ENCODE measurements around the gene FUT8.

The FUT8 gene

DNA sequence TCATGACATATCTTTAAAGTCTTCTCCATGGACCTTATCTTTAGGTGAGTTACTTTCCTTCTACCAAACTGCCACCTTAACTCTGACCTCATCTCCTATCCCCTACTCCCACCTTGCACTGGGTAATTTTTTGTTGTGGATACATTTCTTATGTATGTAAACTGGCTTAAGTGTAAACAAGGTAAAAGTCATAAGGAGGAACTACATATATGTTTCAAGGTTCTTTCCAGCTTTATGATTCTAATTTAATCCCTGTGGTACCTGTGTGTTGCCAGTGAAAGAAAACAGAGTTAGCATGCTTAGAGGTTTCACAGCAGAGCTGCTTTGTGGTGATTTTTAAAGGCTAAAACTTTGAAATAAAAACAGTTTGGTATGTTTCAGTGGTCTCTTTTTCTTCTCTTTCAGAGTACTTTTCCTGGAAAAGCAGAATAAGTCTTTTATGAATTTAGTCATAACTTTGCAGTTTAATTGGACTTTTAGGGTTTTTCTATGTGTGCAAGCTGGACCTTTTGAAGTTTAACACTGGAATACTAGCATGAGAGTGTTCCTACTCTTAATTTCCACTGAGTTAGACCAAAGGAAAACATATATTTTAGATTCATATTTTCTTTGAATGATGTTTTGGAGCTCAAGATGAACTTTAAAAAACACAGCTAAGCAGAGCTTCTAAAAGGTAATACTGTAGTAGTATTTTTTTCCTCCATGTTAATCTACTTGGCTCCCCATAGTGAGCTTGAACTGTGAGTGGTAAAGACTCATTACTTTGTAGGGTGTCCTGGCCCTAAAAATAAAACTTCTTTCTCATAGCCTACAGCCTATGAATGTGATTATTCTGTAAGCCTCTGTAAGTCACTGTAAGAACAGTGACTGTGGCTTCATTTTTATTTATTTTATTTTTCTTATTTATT, 105.4 kb downstream of the FUT8 start:
- Histone ChIP-seq H3K36me3 (no peaks in the 10 kb centered on the region), H3K9me3 (no peaks in the 10 kb centered on the region), H3K27me3 (no peaks in the 10 kb centered on the region), H3K4me3 (no peak overlapping the region), H3K4me1 (no peaks in the 10 kb centered on the region), H3K27ac (no peak overlapping the region)
- DNase-seq: no peak
- intact Hi-C loops (cut with DNase I; ENCODE audit: low total_unique reads): no loop called here
- TF ChIP-seq, protein P1, sequence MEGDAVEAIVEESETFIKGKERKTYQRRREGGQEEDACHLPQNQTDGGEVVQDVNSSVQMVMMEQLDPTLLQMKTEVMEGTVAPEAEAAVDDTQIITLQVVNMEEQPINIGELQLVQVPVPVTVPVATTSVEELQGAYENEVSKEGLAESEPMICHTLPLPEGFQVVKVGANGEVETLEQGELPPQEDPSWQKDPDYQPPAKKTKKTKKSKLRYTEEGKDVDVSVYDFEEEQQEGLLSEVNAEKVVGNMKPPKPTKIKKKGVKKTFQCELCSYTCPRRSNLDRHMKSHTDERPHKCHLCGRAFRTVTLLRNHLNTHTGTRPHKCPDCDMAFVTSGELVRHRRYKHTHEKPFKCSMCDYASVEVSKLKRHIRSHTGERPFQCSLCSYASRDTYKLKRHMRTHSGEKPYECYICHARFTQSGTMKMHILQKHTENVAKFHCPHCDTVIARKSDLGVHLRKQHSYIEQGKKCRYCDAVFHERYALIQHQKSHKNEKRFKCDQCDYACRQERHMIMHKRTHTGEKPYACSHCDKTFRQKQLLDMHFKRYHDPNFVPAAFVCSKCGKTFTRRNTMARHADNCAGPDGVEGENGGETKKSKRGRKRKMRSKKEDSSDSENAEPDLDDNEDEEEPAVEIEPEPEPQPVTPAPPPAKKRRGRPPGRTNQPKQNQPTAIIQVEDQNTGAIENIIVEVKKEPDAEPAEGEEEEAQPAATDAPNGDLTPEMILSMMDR (IDR thresholded peaks at IDR 0.05): no peak

DNA sequence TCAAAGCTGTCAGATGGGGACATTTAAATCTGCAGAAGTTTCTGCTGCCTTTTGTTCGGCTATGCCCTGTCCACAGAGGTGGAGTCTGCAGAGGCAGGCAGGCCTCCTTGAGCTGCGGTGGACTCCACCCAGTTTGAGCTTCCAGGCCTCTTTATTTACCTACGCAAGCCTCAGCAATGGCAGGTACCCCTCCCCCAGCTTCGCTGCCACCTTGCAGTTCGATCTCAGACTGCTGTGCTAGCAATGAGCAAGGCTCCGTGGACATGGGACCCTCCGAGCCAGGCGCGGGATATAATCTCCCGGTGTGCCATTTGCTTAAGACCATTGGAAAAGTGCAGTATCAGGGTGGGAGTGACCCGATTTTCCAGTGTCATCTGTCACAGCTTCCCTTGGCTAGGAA, 115.5 kb downstream of the FUT8 start:
- Histone ChIP-seq H3K4me1 (no peaks in the 10 kb centered on the region), H3K4me3 (no peak overlapping the region), H3K27me3 (no peaks in the 10 kb centered on the region), H3K27ac (no peak overlapping the region), H3K36me3 (no peaks in the 10 kb centered on the region), H3K9me3 (peaks cover 0 to 25% (median 11%) of the 10 kb centered on the region in 3 donors)
- no peak for DNase-seq
- intact Hi-C loops (cut with DNase I; ENCODE audit: low total_unique reads): no loop called here
- TF ChIP-seq, protein P1 (IDR thresholded peaks at IDR 0.05): no peak

- H3K36me3 ChIP-seq: no peaks in the 10 kb centered on the region
- no peak overlapping the region for H3K4me3 ChIP-seq
- H3K4me1 ChIP-seq: no peaks in the 10 kb centered on the region
- no peak overlapping the region for H3K27ac ChIP-seq
- intact Hi-C loops (cut with DNase I; ENCODE audit: low total_unique reads): no loop called here
- TF ChIP-seq, protein P1 (IDR thresholded peaks at IDR 0.05): no peak
- peaks cover 0 to 37% (median 11%) of the 10 kb centered on the region in 3 donors for H3K9me3 ChIP-seq
- no peak for DNase-seq
- H3K27me3 ChIP-seq: no peaks in the 10 kb centered on the region
Observed at GRCh38 chr14:65531148-65531547, 118.6 kb downstream of the FUT8 start.

DNA sequence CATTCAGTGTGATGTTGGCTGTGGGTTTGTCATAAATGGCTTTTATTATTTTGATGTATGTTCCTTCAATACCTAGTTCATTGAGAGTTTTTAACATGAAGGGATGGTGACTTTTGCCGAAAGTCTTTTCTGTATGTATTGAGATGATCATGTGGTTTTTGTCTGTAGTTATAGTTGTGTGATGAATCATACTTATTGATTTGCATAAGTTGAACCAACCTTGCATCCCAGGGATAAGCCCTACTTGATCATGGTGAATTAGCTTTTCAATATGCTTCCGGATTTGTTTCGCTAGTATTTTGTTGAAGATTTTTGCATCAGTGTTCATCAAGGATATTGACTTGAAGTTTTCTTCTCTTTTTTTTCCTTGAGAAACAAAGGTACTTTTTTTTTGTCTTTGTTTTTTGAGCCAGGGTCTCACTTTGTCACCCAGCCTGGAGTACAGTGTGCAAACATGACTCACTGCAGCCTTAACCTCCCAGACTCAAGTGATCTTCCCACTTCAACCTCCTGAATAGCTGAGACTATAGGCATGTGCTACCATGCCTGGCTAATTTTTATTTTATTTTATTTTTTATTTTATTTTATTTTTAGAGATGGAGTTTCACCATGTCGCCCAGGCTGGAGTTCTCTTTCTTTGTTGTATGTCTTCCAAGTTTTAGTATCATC, 121.3 kb downstream of the FUT8 start:
- TF ChIP-seq, protein P1 (IDR thresholded peaks at IDR 0.05): no peak

DNA sequence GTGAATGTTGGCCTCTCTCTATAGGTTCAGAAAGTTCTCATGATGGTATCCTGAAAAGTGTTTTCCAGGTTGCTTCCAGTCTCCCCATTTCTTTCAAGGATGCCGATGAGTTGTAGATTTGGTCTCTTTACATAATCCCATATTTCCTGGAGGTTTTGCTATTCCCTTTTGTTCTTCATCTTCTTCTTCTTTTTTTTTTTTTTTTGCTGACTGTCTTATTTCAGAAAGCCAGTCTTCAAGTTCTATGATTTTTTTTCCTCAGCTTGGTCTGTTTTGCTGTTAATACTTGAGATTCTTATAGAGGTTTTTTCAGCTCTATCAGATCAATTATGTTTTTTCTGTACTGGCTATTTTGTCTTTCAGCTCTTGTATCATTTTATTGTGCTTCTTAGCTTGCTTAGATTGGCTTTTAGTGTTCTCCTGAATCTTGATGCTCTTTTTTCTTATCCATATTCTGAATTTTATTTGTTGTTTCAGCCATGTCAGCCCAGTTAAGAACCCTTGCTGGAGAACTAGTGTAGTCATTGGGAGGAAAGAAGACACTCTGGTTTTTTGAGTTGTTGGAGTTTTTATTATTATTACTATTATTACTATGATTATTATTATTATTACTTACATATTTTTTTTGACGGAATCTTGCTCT, 124.4 kb downstream of the FUT8 start:
- DNase-seq: no peak
- no peaks in the 10 kb centered on the region for H3K27me3 ChIP-seq
- H3K36me3 ChIP-seq: no peaks in the 10 kb centered on the region
- H3K9me3 ChIP-seq: peaks cover 0 to 11% (median 0%) of the 10 kb centered on the region in 3 donors
- TF ChIP-seq, protein P1 (IDR thresholded peaks at IDR 0.05): no peak
- intact Hi-C loops (cut with DNase I; ENCODE audit: low total_unique reads): no loop called here
- no peak overlapping the region for H3K4me3 ChIP-seq
- no peaks in the 10 kb centered on the region for H3K4me1 ChIP-seq
- H3K27ac ChIP-seq: no peak overlapping the region

More for the DNA sequence above, 121.3 kb downstream of the FUT8 start:
- Histone ChIP-seq H3K27me3 (no peaks in the 10 kb centered on the region), H3K9me3 (peaks cover 0 to 20% (median 0%) of the 10 kb centered on the region in 3 donors), H3K36me3 (no peaks in the 10 kb centered on the region), H3K4me3 (no peak overlapping the region), H3K27ac (no peak overlapping the region), H3K4me1 (no peaks in the 10 kb centered on the region)
- DNase-seq: no peak
- intact Hi-C loops (cut with DNase I; ENCODE audit: low total_unique reads): no loop called here

Measured in tibial artery (tissue), 4 donors.